ENCODE results near the gene RSKR. TPM values are rescaled to one million over a fixed set of nuclear protein-coding genes. Genes with fewer than 3 reads are reported as not detected.

RSKR gene
- total and polyA plus RNA-seq, 2 of the 4 experiments (the other 2 are of a cell fraction) = 2.2 to 6.8 TPM

DNA sequence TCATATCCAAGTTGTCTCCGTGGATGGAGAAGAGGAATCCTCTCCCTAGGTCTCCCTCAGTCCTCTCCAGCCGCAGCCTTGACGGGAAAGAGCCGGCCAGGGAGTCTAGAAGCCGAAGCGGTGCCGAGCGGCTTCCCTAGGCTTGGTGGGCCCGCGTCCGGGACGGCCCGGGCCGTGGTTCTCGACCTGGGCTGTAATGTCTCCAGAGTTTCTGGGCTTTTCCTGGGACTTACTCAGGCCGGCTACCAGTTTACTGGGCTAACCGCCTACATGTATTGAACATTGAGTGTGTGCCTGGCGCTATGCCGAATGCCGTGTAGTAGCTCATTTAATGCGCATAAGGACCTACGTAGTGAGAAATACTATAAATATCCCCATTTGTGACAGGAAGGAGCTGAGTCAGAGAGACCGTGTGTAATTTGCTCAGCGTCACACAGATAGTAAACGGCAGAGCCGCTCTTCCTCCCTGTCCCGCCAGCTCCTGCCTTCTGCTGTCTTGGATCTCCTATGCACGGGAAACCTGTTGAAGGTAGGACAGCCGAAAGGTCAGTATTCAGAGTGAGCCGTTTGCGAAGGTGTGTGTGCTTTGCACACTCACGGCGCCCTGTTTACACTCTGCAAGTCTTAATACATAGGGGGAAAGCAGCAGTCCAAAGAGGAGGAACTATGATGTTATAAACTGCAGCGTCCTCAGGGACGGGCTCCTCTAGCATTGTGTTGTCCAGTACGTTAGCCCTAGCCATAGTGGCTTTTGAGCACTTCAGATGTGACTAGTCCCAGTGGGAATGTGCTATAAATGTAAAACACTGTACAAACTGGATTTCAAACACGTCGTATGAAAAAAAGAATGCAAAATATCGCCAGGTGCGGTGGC is 14.4 kb downstream of the RSKR start:
- peak overlapping the region; percentile 63; the same call in 1 of the 2 replicates for H2BK120ac ChIP-seq (ENCODE audit: low read depth, low read length)
- H2AK9ac ChIP-seq (replicated peaks; ENCODE audit: low read depth, low read length, poor library complexity) = peak overlapping the region; percentile 84
- peak overlapping the region; percentile 17; the same call in 1 of the 2 replicates for H3K18ac ChIP-seq (ENCODE audit: low read depth, low read length)
- dilution Hi-C loops (cut with HindIII; ENCODE audit: low sequenced_read_pairs, unreplicated experiment) = no loop called here
- H4K20me1 ChIP-seq (ENCODE audit: insufficient read depth, low read length) = peaks cover 3% of the 10 kb centered on the region; the same call in 1 of the 2 replicates
- WGBS, 2 experiments (ENCODE audit: extremely low coverage in 2 of 2, insufficient read length in 1 of 2) = 10% methylated on average over 23 of the region's 40 CpGs; no CpG with 5 or more reads in 1 of the 2 experiments
- peak overlapping the region; percentile 92 for H3K4me2 ChIP-seq (ENCODE audit: low read depth, low read length)
- no peak overlapping the region; the same call in 1 of the 2 replicates for H2BK20ac ChIP-seq (ENCODE audit: low read depth, low read length)
- H2AFZ ChIP-seq (replicated peaks; ENCODE audit: low read length, poor library complexity) = peak overlapping the region; percentile 94
- peak overlapping the region; percentile 68; the same call in 1 of the 2 replicates for H2AK5ac ChIP-seq (ENCODE audit: low read depth, low read length)
- H2BK5ac ChIP-seq (ENCODE audit: low read depth, low read length, poor library complexity, severe bottlenecking) = peak overlapping the region; percentile 73
- H3K56ac ChIP-seq (ENCODE audit: extremely low read depth, insufficient read depth, low read length) = peak overlapping the region; percentile 82
- H3K9ac ChIP-seq (ENCODE audit: low read depth, low read length) = peak overlapping the region; percentile 76
- BruUV-seq (replicated peaks) = no TSS peak
- POLR2A ChIA-PET (ENCODE audit: unreplicated experiment) = no interaction called here
- peak; percentile 65 for ATAC-seq (ENCODE audit: low read depth)
- H4K5ac ChIP-seq (ENCODE audit: low read depth, low read length) = no peak overlapping the region
- H3K79me1 ChIP-seq (ENCODE audit: low read depth in 1 of 2, low read length in 2 of 2) = peaks cover 9 to 25% of the 10 kb centered on the region in 2 experiments; a peak in 2 of 4 replicates
- H2BK15ac ChIP-seq (ENCODE audit: low read depth, low read length) = peak overlapping the region; percentile 75; the same call in 1 of the 3 replicates
- intact Hi-C loops (cut with micrococcal nuclease) = no loop called here
- peak overlapping the region; percentile 90 for H3K23ac ChIP-seq (ENCODE audit: low read depth, low read length)
- H3K14ac ChIP-seq (replicated peaks; ENCODE audit: low read depth, low read length) = peak overlapping the region; percentile 91
- H3K9me1 ChIP-seq (ENCODE audit: insufficient read depth, low read length) = no peaks in the 10 kb centered on the region
- CTCF ChIA-PET = no interaction called here
- H3K4me3 ChIP-seq (ENCODE audit: insufficient read depth, low read depth, low read length) = peak overlapping the region; percentile 72
- peak overlapping the region; percentile 92 for H3K4ac ChIP-seq (ENCODE audit: low read depth, low read length)
- no peaks in the 10 kb centered on the region for H3K9me3 ChIP-seq (ENCODE audit: control insufficient read depth, insufficient read depth, low read length)
- no peaks in the 10 kb centered on the region for H3K27me3 ChIP-seq (ENCODE audit: control insufficient read depth, insufficient read depth, low read length)
- peak overlapping the region; percentile 40; the same call in 1 of the 2 replicates for H4K91ac ChIP-seq (ENCODE audit: insufficient read depth, low read depth, low read length)
- peak overlapping the region; percentile 71 for H3K27ac ChIP-seq (ENCODE audit: insufficient read depth, low read length)
- peak overlapping the region; percentile 48 to 80; a peak in 3 of 4 replicates for H4K8ac ChIP-seq (ENCODE audit: low read depth in 2 of 2, low read length in 2 of 2)
- H3K36me3 ChIP-seq (ENCODE audit: control insufficient read depth, insufficient read depth, low read length) = no peaks in the 10 kb centered on the region
- peak; percentile 94 for DNase-seq
- in situ Hi-C loops (cut with MboI; ENCODE audit: low sequenced_read_pairs) = no loop called here
- H3K4me1 ChIP-seq (ENCODE audit: control insufficient read depth, insufficient read depth, low read length) = peaks cover 2% of the 10 kb centered on the region
- no peak for TF ChIP-seq SMC3 (IDR thresholded peaks at IDR 0.05; ENCODE audit: low read depth, low read length)
- TF ChIP-seq RCOR1 (IDR thresholded peaks at IDR 0.05; ENCODE audit: insufficient replicate concordance, low read length) = no peak
- TF ChIP-seq CHD1 (IDR thresholded peaks at IDR 0.05; ENCODE audit: low read depth, low read length) = 0 out of 2 replicates have a peak, but pooled peaks have one; percentile 84
- TF ChIP-seq RAD21 (IDR thresholded peaks at IDR 0.05; ENCODE audit: low read length) = no peak
- TF ChIP-seq, protein P1, sequence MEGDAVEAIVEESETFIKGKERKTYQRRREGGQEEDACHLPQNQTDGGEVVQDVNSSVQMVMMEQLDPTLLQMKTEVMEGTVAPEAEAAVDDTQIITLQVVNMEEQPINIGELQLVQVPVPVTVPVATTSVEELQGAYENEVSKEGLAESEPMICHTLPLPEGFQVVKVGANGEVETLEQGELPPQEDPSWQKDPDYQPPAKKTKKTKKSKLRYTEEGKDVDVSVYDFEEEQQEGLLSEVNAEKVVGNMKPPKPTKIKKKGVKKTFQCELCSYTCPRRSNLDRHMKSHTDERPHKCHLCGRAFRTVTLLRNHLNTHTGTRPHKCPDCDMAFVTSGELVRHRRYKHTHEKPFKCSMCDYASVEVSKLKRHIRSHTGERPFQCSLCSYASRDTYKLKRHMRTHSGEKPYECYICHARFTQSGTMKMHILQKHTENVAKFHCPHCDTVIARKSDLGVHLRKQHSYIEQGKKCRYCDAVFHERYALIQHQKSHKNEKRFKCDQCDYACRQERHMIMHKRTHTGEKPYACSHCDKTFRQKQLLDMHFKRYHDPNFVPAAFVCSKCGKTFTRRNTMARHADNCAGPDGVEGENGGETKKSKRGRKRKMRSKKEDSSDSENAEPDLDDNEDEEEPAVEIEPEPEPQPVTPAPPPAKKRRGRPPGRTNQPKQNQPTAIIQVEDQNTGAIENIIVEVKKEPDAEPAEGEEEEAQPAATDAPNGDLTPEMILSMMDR (conservative IDR thresholded peaks at IDR 0.05; ENCODE audit: low read depth, low read length) = no peak
- TF ChIP-seq FOS (IDR thresholded peaks at IDR 0.05; ENCODE audit: low read depth, low read length) = peak; percentile 38; the same call in 1 of the 2 replicates
- no peak for TF ChIP-seq NFE2L2 (IDR thresholded peaks at IDR 0.05; ENCODE audit: low read depth, low read length)
- peak; percentile 82 for TF ChIP-seq POLR2A (IDR thresholded peaks at IDR 0.05; ENCODE audit: low read depth, low read length)
- TF ChIP-seq BHLHE40 (IDR thresholded peaks at IDR 0.05; ENCODE audit: low read depth, low read length) = 0 out of 2 replicates have a peak, but pooled peaks have one; percentile 17
- no peak; the same call in 1 of the 2 replicates for TF ChIP-seq MXI1 (IDR thresholded peaks at IDR 0.05; ENCODE audit: borderline replicate concordance, low read depth, low read length)
